OCI-LY1 (cell line): Measurements from ENCODE around the gene LTBP2.

Experiments
- H2AFZ ChIP-seq: fragments of 200-600 bp; sonication (generic), shearing (Covaris generic); 2 replicates; pipeline ENCODE4 v1.6.0; 2014; ENCODE audit warnings: antibody characterized with exemption, mild to moderate bottlenecking, low read length
- H3F3A ChIP-seq: fragments of 200-600 bp; sonication (generic), shearing (Covaris generic); 2 replicates; pipeline ENCODE4 v1.6.0; 2014; ENCODE audit warnings: mild to moderate bottlenecking, antibody characterized with exemption, low read length, moderate library complexity; ENCODE audit not compliant: insufficient read depth
- H3K27ac ChIP-seq: fragments of 200-600 bp; sonication (generic); 2 replicates; pipeline ENCODE4 v1.5.1; 2014; ENCODE audit warnings: low read length, mixed run types, mild to moderate bottlenecking, low read depth; ENCODE audit not compliant: poor library complexity, severe bottlenecking
- H3K27me3 ChIP-seq: fragments of 200-600 bp; sonication (generic); 2 replicates; pipeline ENCODE4 v1.6.0; 2014; ENCODE audit warnings: antibody characterized with exemption, mild to moderate bottlenecking, low read length, moderate library complexity; ENCODE audit not compliant: insufficient read depth
- H3K36me3 ChIP-seq: fragments of 200-600 bp; sonication (generic); 2 replicates; pipeline ENCODE4 v1.6.1; 2014; ENCODE audit warnings: mild to moderate bottlenecking, antibody characterized with exemption, low read length, moderate library complexity, mixed read lengths; ENCODE audit not compliant: insufficient read depth
- H3K4me1 ChIP-seq: fragments of 200-600 bp; sonication (generic); 2 replicates; pipeline ENCODE4 v1.5.1; 2014; ENCODE audit warnings: mild to moderate bottlenecking, low read length, moderate library complexity; ENCODE audit not compliant: insufficient read depth, severe bottlenecking
- H3K4me2 ChIP-seq: fragments of 200-600 bp; sonication (generic), shearing (Covaris generic); 2 replicates; pipeline ENCODE4 v1.6.1; 2014; ENCODE audit warnings: low read length
- H3K4me3 ChIP-seq: fragments of 200-600 bp; sonication (generic); 2 replicates; pipeline ENCODE4 v1.5.1; 2014; ENCODE audit warnings: low read length, low read depth, mild to moderate bottlenecking, mixed read lengths; ENCODE audit not compliant: poor library complexity, severe bottlenecking
- H3K79me2 ChIP-seq: fragments of 200-600 bp; shearing (Covaris generic); 2 replicates; pipeline ENCODE4 v1.6.1; 2016; ENCODE audit warnings: mixed run types, low read length, mixed read lengths; ENCODE audit not compliant: insufficient read depth
- H3K9ac ChIP-seq: fragments of 200-600 bp; sonication (generic), shearing (Covaris generic); 2 replicates; pipeline ENCODE4 v1.6.1; 2014; ENCODE audit warnings: mild to moderate bottlenecking, low read length, mixed read lengths
- H3K9me2 ChIP-seq: fragments of 200-600 bp; sonication (generic), shearing (Covaris generic); 2 replicates; pipeline ENCODE4 v1.6.1; 2014; ENCODE audit warnings: low read depth, mild to moderate bottlenecking, low read length, mixed read lengths
- H3K9me3 ChIP-seq: fragments of 200-600 bp; shearing (Covaris generic); 2 replicates; pipeline ENCODE4 v1.6.1; 2014; ENCODE audit warnings: low read length, mixed read lengths
- H4K20me1 ChIP-seq: fragments of 200-600 bp; sonication (generic), shearing (Covaris generic); 2 replicates; pipeline ENCODE4 v1.6.0; 2016; ENCODE audit warnings: mild to moderate bottlenecking, low read length; ENCODE audit not compliant: insufficient read depth
- CTCF ChIP-seq: fragments of 200-600 bp; sonication (generic), shearing (Covaris generic); IDR thresholded peaks from 2 replicates; pipeline ENCODE4 v1.5.1; 2017; ENCODE audit warnings: mild to moderate bottlenecking, antibody characterized with exemption, low read length, moderate library complexity, mixed read lengths
- EZH2 ChIP-seq: fragments of 200-600 bp; sonication (generic), shearing (Covaris generic); IDR thresholded peaks from 2 replicates; pipeline ENCODE4 v1.8.0; 2017; ENCODE audit warnings: borderline replicate concordance, mixed run types, mild to moderate bottlenecking, antibody characterized with exemption, low read length, moderate library complexity, mixed read lengths

Gene LTBP2

GRCh38 chr14:74569387-74569786 lies 42.6 kb downstream of the LTBP2 start:
- no peak overlapping the region for H3K4me3 ChIP-seq
- no peak overlapping the region for H2AFZ ChIP-seq
- no peaks in the 10 kb centered on the region for H3K9me2 ChIP-seq
- H3K9me3 ChIP-seq = no peaks in the 10 kb centered on the region
- H4K20me1 ChIP-seq = no peaks in the 10 kb centered on the region
- H3K4me2 ChIP-seq = no peak overlapping the region
- no peaks in the 10 kb centered on the region for H3F3A ChIP-seq
- H3K27ac ChIP-seq = no peak overlapping the region
- H3K79me2 ChIP-seq = no peaks in the 10 kb centered on the region
- H3K9ac ChIP-seq = no peak overlapping the region
- no peaks in the 10 kb centered on the region for H3K27me3 ChIP-seq
- H3K4me1 ChIP-seq = no peaks in the 10 kb centered on the region
- no peaks in the 10 kb centered on the region for H3K36me3 ChIP-seq
- no peak for TF ChIP-seq EZH2
- no peak for TF ChIP-seq CTCF

DNA sequence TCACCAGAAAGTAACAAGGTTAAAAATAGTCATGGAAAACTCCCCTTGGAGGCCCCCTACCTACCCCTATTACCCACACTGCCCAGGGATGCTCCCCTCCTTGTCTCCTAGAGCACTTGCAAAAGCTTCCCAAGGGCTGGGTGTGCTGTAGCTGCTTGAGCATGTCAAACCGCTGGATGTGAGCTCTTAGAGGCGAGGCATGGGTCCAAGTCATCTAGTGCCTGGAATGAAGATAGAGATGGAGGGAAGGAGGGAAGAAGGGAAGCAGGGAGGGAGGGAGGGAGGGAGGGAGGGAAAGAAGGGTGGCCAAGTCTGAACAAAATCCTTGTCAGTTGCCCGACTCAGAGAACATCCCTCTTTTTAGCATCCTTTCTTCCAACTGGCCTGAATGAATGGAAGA lies 43.1 kb downstream of the LTBP2 start:
- H3K9me2 ChIP-seq = no peaks in the 10 kb centered on the region
- H3K27ac ChIP-seq = no peak overlapping the region
- H3K36me3 ChIP-seq = no peaks in the 10 kb centered on the region
- no peak overlapping the region for H3K4me3 ChIP-seq
- H3K4me2 ChIP-seq = no peak overlapping the region
- no peaks in the 10 kb centered on the region for H3K4me1 ChIP-seq
- no peaks in the 10 kb centered on the region for H3K9me3 ChIP-seq
- H4K20me1 ChIP-seq = no peaks in the 10 kb centered on the region
- TF ChIP-seq CTCF (no peak), EZH2 (no peak)
- no peaks in the 10 kb centered on the region for H3F3A ChIP-seq
- no peaks in the 10 kb centered on the region for H3K79me2 ChIP-seq
- no peaks in the 10 kb centered on the region for H3K27me3 ChIP-seq
- H2AFZ ChIP-seq = no peak overlapping the region
- H3K9ac ChIP-seq = no peak overlapping the region

- H3F3A ChIP-seq = no peaks in the 10 kb centered on the region
Observed at GRCh38 chr14:74568380-74568649, 43.7 kb downstream of the LTBP2 start.

More at GRCh38 chr14:74568380-74568649, 43.7 kb downstream of the LTBP2 start:
- Histone ChIP-seq H3K9me3 (no peaks in the 10 kb centered on the region), H3K27ac (no peak overlapping the region), H3K9ac (no peak overlapping the region), H3K79me2 (no peaks in the 10 kb centered on the region), H3K4me2 (no peak overlapping the region), H3K36me3 (no peaks in the 10 kb centered on the region), H3K9me2 (no peaks in the 10 kb centered on the region), H4K20me1 (no peaks in the 10 kb centered on the region), H2AFZ (no peak overlapping the region), H3K4me1 (no peaks in the 10 kb centered on the region), H3K27me3 (no peaks in the 10 kb centered on the region), H3K4me3 (no peak overlapping the region)
- TF ChIP-seq CTCF = no peak
- no peak for TF ChIP-seq EZH2
